HG02610 (cell line): ENCODE results near the gene NEO1.

Source experiments
- ATAC-seq: cut with Tn5 transposase; IDR thresholded peaks from one replicate; pipeline ENCODE4 v1.9.1; 2021; ENCODE audit warnings: mild to moderate bottlenecking, moderate library complexity; ENCODE audit not compliant: unreplicated experiment

Gene NEO1

DNA sequence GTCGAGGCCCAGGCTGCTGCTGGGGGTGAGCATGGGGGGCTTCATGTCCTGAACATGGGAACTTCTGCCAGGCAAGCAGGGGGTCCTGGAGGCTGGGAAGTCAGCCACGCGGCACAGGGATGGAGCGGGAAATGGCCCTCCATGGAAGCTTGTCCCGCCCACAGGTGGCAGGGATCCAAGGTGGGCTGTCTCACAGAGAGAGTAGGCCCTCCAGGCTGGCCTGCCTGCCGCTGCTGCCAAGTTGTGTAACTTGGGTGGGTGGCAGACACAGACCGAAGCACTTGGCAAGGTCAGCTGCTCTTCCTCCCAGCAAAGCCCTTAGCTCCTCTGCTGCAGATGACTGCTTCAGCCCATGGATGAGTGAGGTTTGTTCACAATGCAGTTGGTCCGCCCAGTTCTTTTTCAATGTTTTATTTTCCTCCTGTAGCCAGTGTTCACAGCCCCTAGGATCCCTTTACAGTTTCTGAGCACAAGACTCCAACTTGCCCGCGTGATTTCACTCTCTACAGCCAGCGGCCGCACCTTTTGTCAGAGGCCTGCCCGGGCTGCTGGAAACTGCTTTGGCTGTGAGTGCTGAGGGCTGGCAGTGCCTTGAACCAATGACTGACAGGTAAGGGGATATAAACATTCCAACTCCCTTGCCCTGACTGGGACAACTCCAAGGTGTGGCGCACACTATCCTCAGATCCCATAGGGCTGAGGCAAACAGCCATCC, 289.8 kb downstream of the NEO1 start:
- no peak for ATAC-seq

DNA sequence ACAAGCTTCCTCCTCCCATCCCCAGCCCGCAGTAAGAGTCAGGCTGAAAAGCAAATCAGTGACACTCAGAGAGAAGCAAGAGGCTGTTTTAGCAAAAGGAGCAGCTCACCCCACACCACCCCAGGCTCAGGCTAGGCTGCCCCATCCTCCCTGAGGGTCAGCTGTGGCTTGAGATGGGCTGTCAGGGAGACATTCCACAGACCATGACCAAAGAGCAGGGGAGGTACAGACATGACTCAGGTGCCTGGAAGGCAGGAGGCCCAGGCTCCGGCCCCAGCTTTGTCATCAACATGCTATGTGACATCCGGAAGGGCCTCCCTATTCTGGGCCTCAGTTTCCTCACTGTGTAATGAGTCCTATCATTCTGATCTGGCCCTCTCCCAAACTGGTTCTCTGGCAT, 291.8 kb downstream of the NEO1 start:
- no peak for ATAC-seq

DNA sequence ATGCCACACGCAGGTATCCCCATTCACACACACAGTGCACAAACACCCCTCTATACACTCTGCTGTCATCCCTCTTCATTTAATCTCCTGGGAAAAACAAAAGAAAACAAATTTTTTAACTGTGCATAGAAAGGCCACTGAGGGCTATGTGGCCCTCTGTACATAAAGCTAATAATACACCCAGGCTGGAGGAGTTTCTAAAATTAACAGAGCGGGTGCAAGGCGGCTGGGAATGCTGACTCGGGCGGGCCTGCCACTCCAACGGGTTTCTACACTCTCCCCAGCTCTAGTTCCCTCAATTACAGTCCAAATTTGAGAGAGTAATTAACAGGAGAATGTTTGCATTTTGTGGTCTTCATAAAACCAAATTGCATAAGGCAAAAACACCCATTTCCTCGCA, 293.4 kb downstream of the NEO1 start:
- no peak for ATAC-seq

DNA sequence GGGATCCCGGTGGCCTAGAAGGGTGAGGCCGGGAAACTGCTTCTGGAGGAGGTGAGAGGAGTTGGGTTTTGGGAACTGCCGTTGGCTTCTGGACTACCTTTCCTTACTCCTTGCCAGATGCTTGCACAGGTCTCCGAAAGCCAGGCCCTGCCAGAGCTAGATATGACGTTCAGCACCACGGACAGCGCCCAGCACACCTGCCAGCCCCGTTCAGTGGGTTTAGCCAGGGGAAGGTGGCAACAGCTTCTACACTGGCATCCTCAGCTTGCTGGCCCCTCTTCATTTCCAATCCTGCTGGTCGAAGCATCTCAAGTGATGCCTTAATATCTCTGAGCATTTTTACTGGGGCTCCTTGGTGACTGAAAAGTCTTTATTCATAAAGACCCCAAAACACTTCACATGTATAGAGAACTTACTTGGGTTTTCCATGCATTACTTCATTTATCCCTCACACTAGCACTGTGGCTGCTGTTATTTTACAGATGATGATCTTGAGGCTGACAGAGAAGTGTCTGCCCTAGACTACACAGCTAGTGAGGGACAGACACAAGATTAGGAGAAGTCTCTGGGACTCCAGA, 294.6 kb downstream of the NEO1 start:
- no peak for ATAC-seq

DNA sequence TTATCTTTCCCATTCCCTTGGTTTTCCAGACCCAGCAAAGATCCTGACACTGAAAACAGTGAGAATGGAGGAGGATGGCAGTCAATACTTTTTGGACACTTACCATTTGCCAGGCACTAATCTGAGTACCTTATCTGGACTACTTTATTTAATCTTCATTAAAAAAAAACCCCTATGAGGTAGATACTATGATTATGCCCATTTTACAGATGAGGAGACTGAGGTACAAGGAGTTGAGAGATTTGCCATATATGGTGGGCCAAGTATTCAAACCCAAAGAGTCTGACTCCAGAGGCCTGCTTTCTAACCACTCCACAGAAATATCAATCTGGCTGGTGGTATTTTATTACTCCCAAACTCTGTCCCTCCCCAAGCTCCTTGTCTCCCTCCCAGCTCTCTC, 296.9 kb downstream of the NEO1 start:
- no peak for ATAC-seq

DNA sequence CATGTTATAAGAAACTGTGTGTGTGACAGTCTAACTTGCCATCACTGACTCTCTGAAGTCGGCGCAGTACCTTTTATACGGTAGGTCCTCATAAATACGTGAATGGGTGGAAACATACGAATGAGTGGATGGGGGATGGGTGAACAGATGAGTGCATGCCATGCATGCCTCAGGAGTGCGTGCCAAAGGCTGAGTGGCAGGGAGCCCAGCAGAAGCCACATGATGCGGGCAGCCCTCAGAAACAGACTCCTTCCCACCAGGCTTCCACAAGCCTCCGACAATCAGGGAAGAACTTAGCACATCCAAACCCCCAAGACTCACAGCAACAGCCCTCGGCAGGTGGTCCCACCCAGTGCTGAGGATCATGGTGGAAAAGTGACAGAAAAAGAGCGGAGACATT, 299.8 kb downstream of the NEO1 start:
- ATAC-seq: no peak

DNA sequence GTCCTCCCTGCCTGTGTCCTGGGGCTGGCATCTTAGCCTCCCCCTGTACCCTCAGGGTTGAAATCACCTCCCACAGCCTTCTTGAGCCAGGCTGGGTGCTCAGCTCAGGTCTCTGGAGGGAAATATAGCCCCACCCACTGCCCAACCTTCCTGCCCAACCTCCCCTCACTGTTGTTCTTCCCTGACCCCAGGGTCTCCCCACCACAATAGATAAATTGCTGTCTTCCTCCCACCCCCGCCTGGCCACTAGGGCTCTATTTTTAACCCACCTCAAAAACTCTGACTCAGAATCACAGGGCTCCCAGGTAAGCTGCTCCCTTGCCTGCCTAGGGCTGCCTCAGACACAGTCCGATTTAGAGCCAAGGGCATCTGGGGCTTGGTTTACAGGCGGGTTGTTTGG, 301.5 kb downstream of the NEO1 start:
- no peak for ATAC-seq

DNA sequence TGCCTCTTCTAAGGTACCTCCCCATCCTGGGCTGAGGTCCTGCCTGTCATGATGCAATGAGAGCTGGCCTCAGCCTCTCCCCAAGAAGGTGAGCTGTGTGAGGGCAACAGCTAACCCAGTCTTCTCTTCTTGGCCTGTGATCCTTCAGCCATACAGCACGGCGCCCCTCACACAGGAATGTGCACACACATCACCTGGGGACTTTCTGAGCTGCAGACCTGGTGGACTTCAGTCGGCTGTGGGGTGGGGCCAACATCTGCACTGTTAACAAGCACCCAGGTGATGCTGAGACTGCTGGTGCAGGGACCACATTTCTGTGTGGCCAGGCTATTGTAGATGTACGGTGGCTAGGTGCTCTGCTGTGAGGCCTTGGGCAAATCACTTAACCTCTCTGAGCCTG, 302.0 kb downstream of the NEO1 start:
- ATAC-seq: no peak
